NK-92 (cell line): ENCODE data around the gene NEURL1B.

Experiments
- DNase-seq: peaks from one replicate; lab custom pipeline; 2025; ENCODE audit not compliant: unreplicated experiment; lab: John Stamatoyannopoulos, UW

Gene NEURL1B

GRCh38 chr5:172714491-172715420, 73.7 kb downstream of the NEURL1B start:
- no peak for DNase-seq

GRCh38 chr5:172715421-172715780, 74.3 kb downstream of the NEURL1B start:
- no peak for DNase-seq

GRCh38 chr5:172715931-172716682, 75.0 kb downstream of the NEURL1B start:
- no peak for DNase-seq

GRCh38 chr5:172716796-172717313, 75.8 kb downstream of the NEURL1B start:
- DNase-seq = no peak

GRCh38 chr5:172717481-172718195, 76.6 kb downstream of the NEURL1B start:
- DNase-seq = no peak

GRCh38 chr5:172718527-172719114, 77.6 kb downstream of the NEURL1B start:
- no peak for DNase-seq

- DNase-seq = no peak
Measured at GRCh38 chr5:172719211-172719610, 78.1 kb downstream of the NEURL1B start.

- no peak for DNase-seq
Measured at GRCh38 chr5:172720655-172721054, 79.6 kb downstream of the NEURL1B start.

- DNase-seq = no peak
Measured at GRCh38 chr5:172721455-172722326, 80.6 kb downstream of the NEURL1B start.

GRCh38 chr5:172722327-172722815, 81.3 kb downstream of the NEURL1B start:
- DNase-seq = no peak

- no peak for DNase-seq
Measured at GRCh38 chr5:172723508-172723907, 82.4 kb downstream of the NEURL1B start.

GRCh38 chr5:172724242-172725183, 83.5 kb downstream of the NEURL1B start:
- DNase-seq = no peak

GRCh38 chr5:172725273-172725672, 84.2 kb downstream of the NEURL1B start:
- DNase-seq = no peak

GRCh38 chr5:172725785-172726184, 84.7 kb downstream of the NEURL1B start:
- no peak for DNase-seq

GRCh38 chr5:172726966-172727365, 85.9 kb downstream of the NEURL1B start:
- no peak for DNase-seq

- DNase-seq = no peak
Measured at GRCh38 chr5:172727551-172727950, 86.5 kb downstream of the NEURL1B start.

- no peak for DNase-seq
Measured at GRCh38 chr5:172728481-172729241, 87.6 kb downstream of the NEURL1B start.

- DNase-seq = no peak
Measured at GRCh38 chr5:172729588-172729987, 88.5 kb downstream of the NEURL1B start.
